ENCODE data around the gene RAD18. TPM values are rescaled to one million over a fixed set of nuclear protein-coding genes. Genes with fewer than 3 reads are reported as not detected.

RAD18 gene
- total and polyA plus RNA-seq, 12 donors: 2.0 to 11.4 (median 8.5) TPM

DNA sequence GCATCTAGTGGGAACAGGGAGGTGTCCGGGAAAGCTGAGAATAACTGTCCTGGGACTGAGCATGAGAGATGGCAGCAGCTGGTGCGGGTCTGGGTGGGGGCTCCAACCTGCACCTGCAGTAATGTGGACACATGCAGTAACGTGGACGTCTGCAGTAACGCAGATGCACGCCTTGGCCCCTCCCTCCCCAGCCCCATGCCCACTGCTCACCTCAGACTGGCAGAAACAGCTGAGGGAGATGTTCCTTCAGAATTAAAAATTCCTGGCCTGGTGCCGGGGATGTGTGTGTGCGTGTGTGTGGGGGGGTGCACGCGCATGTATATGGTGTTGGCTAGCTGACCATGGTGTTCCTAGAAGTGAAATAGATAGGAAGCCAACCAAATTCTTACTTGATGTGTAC lies 107.2 kb downstream of the RAD18 start:
- H3K27ac ChIP-seq: no peak overlapping the region
- no peak for TF ChIP-seq POLR2A (IDR thresholded peaks at IDR 0.05)
- TF ChIP-seq, protein P1, sequence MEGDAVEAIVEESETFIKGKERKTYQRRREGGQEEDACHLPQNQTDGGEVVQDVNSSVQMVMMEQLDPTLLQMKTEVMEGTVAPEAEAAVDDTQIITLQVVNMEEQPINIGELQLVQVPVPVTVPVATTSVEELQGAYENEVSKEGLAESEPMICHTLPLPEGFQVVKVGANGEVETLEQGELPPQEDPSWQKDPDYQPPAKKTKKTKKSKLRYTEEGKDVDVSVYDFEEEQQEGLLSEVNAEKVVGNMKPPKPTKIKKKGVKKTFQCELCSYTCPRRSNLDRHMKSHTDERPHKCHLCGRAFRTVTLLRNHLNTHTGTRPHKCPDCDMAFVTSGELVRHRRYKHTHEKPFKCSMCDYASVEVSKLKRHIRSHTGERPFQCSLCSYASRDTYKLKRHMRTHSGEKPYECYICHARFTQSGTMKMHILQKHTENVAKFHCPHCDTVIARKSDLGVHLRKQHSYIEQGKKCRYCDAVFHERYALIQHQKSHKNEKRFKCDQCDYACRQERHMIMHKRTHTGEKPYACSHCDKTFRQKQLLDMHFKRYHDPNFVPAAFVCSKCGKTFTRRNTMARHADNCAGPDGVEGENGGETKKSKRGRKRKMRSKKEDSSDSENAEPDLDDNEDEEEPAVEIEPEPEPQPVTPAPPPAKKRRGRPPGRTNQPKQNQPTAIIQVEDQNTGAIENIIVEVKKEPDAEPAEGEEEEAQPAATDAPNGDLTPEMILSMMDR (IDR thresholded peaks at IDR 0.05): no peak
- DNase-seq: no peak
- H3K4me1 ChIP-seq (replicated peaks in 1 of 2): no peaks in the 10 kb centered on the region
- 94 to 99% (median 96%) methylated on average over 5 to 10 of the region's 10 CpGs for WGBS, 4 donors
- H3K27me3 ChIP-seq: no peaks in the 10 kb centered on the region
- no peaks in the 10 kb centered on the region for H3K9me3 ChIP-seq (replicated peaks in 1 of 3)
- no peaks in the 10 kb centered on the region for H3K36me3 ChIP-seq (replicated peaks in 1 of 2)
- intact Hi-C loops (cut with DNase I): no loop called here
- H3K4me3 ChIP-seq: no peak overlapping the region

DNA sequence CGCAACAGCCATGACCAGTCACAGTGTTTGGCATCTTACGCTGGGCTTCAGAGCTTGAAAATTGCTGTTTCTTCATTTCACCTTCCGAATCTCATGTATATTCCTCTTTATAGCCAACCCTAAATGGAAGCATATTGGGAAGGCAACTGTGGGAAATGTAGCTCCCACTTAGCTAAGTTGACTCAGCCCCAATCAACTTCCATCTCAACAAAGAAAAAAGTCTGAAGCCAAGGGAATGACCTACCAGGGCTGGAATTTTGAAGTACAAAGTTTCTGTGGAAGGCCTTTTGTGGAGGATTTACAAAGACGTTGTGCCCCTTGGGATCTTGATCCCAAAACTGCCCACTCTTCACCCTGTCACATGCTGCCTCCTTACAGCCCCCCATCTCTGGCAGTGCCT lies 108.6 kb downstream of the RAD18 start:
- 91 to 100% (median 96%) methylated on average over 3 to 4 of the region's 4 CpGs for WGBS, 4 donors
- no peak for TF ChIP-seq POLR2A (IDR thresholded peaks at IDR 0.05)
- TF ChIP-seq, protein P1 (IDR thresholded peaks at IDR 0.05): no peak
- H3K27me3 ChIP-seq: no peaks in the 10 kb centered on the region
- H3K36me3 ChIP-seq (replicated peaks in 1 of 2): no peaks in the 10 kb centered on the region
- H3K4me1 ChIP-seq (replicated peaks in 1 of 2): no peaks in the 10 kb centered on the region
- no peaks in the 10 kb centered on the region for H3K9me3 ChIP-seq (replicated peaks in 1 of 3)
- no peak overlapping the region for H3K27ac ChIP-seq
- no peak for DNase-seq
- H3K4me3 ChIP-seq: no peak overlapping the region
- intact Hi-C loops (cut with DNase I): no loop called here

DNA sequence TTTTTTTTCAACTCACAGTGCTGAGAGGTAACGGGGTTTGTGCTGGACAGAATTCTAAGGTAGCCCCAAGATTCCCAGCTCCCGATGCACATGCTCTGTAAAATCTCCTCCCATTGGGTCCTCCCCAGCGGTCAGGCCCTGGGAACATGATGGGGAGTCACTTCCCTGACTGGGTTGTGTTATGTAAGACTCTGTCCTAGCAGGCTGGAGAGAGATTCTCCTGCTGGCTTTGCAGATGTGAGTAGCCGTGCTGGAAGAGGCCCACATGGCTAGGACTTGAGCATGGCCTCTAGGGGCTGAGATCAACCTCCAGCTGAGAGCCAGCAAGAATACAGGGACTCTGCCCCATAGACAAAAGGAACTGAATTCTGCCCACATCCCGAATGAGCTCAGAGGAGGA lies 110.2 kb downstream of the RAD18 start:
- WGBS, 4 donors: 88 to 97% (median 93%) methylated on average over 3 to 5 of the region's 5 CpGs
- DNase-seq: no peak
- H3K9me3 ChIP-seq (replicated peaks in 1 of 3): no peaks in the 10 kb centered on the region
- TF ChIP-seq POLR2A (IDR thresholded peaks at IDR 0.05): no peak
- TF ChIP-seq, protein P1 (IDR thresholded peaks at IDR 0.05): no peak
- no peaks in the 10 kb centered on the region for H3K4me1 ChIP-seq (replicated peaks in 1 of 2)
- intact Hi-C loops (cut with DNase I): no loop called here
- no peaks in the 10 kb centered on the region for H3K36me3 ChIP-seq (replicated peaks in 1 of 2)
- H3K27ac ChIP-seq: no peak overlapping the region
- H3K4me3 ChIP-seq: no peak overlapping the region
- no peaks in the 10 kb centered on the region for H3K27me3 ChIP-seq

DNA sequence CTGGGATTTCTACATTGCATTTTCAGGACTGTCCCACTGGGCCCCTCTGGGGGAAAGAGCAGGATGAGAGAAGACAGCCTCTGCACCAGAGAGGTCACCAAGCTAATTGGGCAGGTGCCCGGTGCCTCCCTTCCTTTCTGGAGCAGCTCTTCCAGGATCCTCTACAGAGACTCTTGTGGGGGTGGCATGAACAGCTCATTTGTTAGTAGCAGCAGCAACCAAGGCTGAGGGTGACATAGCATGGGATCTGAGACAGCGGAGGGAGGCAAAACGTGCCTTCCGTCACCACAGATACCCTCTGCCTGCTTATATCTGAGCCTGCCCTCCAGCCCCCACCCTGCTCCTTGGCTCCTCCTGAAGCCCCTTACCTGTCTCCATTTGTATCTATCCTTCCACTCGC lies 110.8 kb downstream of the RAD18 start:
- Histone ChIP-seq H3K36me3 (replicated peaks in 1 of 2) (no peaks in the 10 kb centered on the region), H3K27ac (no peak overlapping the region), H3K27me3 (no peaks in the 10 kb centered on the region), H3K4me3 (no peak overlapping the region), H3K9me3 (replicated peaks in 1 of 3) (no peaks in the 10 kb centered on the region), H3K4me1 (replicated peaks in 1 of 2) (no peaks in the 10 kb centered on the region)
- 88 to 95% (median 93%) methylated on average over 2 to 5 of the region's 5 CpGs for WGBS, 4 donors
- intact Hi-C loops (cut with DNase I): no loop called here
- TF ChIP-seq, protein P1 (IDR thresholded peaks at IDR 0.05): no peak
- TF ChIP-seq POLR2A (IDR thresholded peaks at IDR 0.05): no peak
- no peak for DNase-seq
